ENCODE measurements around the gene CEP70. TPM values are rescaled to one million over a fixed set of nuclear protein-coding genes. Genes with fewer than 3 reads are reported as not detected.
"Not testable (repeated sequence)": the region's sequence is repeated elsewhere in the genome, so short reads cannot be mapped to it uniquely, and the experiment has no call there.

Gene CEP70
- polyA plus RNA-seq, 3 donors: 0.11 TPM; not detected in 2

- H3K4me1 Mint-ChIP-seq; H3K27me3 Mint-ChIP-seq (ENCODE audit: low read depth in 3 of 3); H3K9ac ChIP-seq (ENCODE audit: insufficient read depth, low read length, poor library complexity, severe bottlenecking); H3K79me2 ChIP-seq (ENCODE audit: insufficient read depth, low read length); H3K4me1 ChIP-seq (ENCODE audit: control insufficient read depth in 1 of 2, insufficient read depth in 2 of 2, low read length in 2 of 2); H2AFZ ChIP-seq (ENCODE audit: insufficient read depth, low read depth, low read length, poor library complexity, severe bottlenecking); H4K20me1 ChIP-seq (ENCODE audit: insufficient read depth, low read length); H3K27ac ChIP-seq (ENCODE audit: low read depth in 1 of 2, low read length in 2 of 2); H3K27me3 ChIP-seq (ENCODE audit: control insufficient read depth in 2 of 2, insufficient read depth in 2 of 2, low read length in 2 of 2); intact Hi-C loops (cut with micrococcal nuclease); H3K36me3 ChIP-seq (replicated peaks in 1 of 2; ENCODE audit: control insufficient read depth in 1 of 2, insufficient read depth in 2 of 2, low read length in 2 of 2); H3K4me3 ChIP-seq (replicated peaks in 1 of 3; ENCODE audit: low read depth in 2 of 3, low read length in 3 of 3); H3K4me2 ChIP-seq (replicated peaks; ENCODE audit: extremely low read depth, low read length, poor library complexity, severe bottlenecking); H3K36me3 Mint-ChIP-seq; H3K4me3 Mint-ChIP-seq; H3K27ac Mint-ChIP-seq: not testable (repeated sequence)
- WGBS (ENCODE audit: insufficient coverage): 100% methylated on average over 1 of the region's 2 CpGs
- DNase-seq: peak in 2 of 3 donors; percentile 3 to 29
- peaks cover 6 to 25% (median 21%) of the 10 kb centered on the region in 7 donors for H3K9me3 Mint-ChIP-seq
- H3K9me3 ChIP-seq (replicated peaks in 1 of 2; ENCODE audit: control insufficient read depth in 1 of 2, insufficient read depth in 1 of 2, low read length in 2 of 2): peaks cover 6 to 12% of the 10 kb centered on the region in 2 donors
Measured at GRCh38 chr3:138601661-138602060, 7.6 kb upstream of the CEP70 start.

GRCh38 chr3:138600100-138600745, 6.2 kb upstream of the CEP70 start:
- Histone ChIP-seq H3K4me1 (ENCODE audit: control insufficient read depth in 1 of 2, insufficient read depth in 2 of 2, low read length in 2 of 2) (peaks cover 0 to under 1% of the 10 kb centered on the region in 2 donors), H3K36me3 (replicated peaks in 1 of 2; ENCODE audit: control insufficient read depth in 1 of 2, insufficient read depth in 2 of 2, low read length in 2 of 2) (no peaks in the 10 kb centered on the region), H3K27ac (ENCODE audit: low read depth in 1 of 2, low read length in 2 of 2) (no peak overlapping the region), H3K27me3 (ENCODE audit: control insufficient read depth in 2 of 2, insufficient read depth in 2 of 2, low read length in 2 of 2) (no peaks in the 10 kb centered on the region), H3K9ac (ENCODE audit: insufficient read depth, low read length, poor library complexity, severe bottlenecking) (no peak overlapping the region), H3K9me3 (replicated peaks in 1 of 2; ENCODE audit: control insufficient read depth in 1 of 2, insufficient read depth in 1 of 2, low read length in 2 of 2) (peaks cover 6 to 12% of the 10 kb centered on the region in 2 donors), H2AFZ (ENCODE audit: insufficient read depth, low read depth, low read length, poor library complexity, severe bottlenecking) (no peak overlapping the region), H3K4me3 (replicated peaks in 1 of 3; ENCODE audit: low read depth in 2 of 3, low read length in 3 of 3) (no peak overlapping the region), H4K20me1 (ENCODE audit: insufficient read depth, low read length) (no peaks in the 10 kb centered on the region), H3K79me2 (ENCODE audit: insufficient read depth, low read length) (no peaks in the 10 kb centered on the region), H3K4me2 (replicated peaks; ENCODE audit: extremely low read depth, low read length, poor library complexity, severe bottlenecking) (no peak overlapping the region)
- no peak overlapping the region for H3K4me3 Mint-ChIP-seq
- H3K27ac Mint-ChIP-seq: no peak overlapping the region
- intact Hi-C loops (cut with micrococcal nuclease): no loop called here
- H3K4me1 Mint-ChIP-seq: peaks cover 2% of the 10 kb centered on the region
- TF ChIP-seq CTCF (IDR thresholded peaks at IDR 0.05): no peak
- DNase-seq: no peak
- peaks cover 0 to 2% of the 10 kb centered on the region in 2 donors for H3K36me3 Mint-ChIP-seq
- H3K27me3 Mint-ChIP-seq (ENCODE audit: low read depth in 3 of 3): peaks cover 1 to 4% (median 3%) of the 10 kb centered on the region in 3 donors
- peaks cover 6 to 25% (median 21%) of the 10 kb centered on the region in 7 donors for H3K9me3 Mint-ChIP-seq
- 74% methylated on average over 6 of the region's 8 CpGs for WGBS (ENCODE audit: insufficient coverage)
